Activated naive CD4-positive, alpha-beta T cell treated with anti-CD3 and anti-CD28 coated beads, Interleukin-2, amount 50 U/mL, for 24 hours (primary cell): ENCODE measurements around the gene SPSB2.
"Not testable (repeated sequence)": the region's sequence is repeated elsewhere in the genome, so short reads cannot be mapped to it uniquely, and the experiment has no call there.

Source experiments
- H3K27ac Mint-ChIP-seq: one replicate; pipeline ENCODE4 v1.8.0; 2021; ENCODE audit warnings: mild to moderate bottlenecking, mixed read lengths
- H3K27me3 Mint-ChIP-seq: one replicate; pipeline ENCODE4 v1.8.0; 2021; ENCODE audit warnings: mixed read lengths
- H3K36me3 Mint-ChIP-seq: one replicate; pipeline ENCODE4 v1.8.0; 2021; ENCODE audit warnings: mixed read lengths
- H3K4me1 Mint-ChIP-seq: one replicate; pipeline ENCODE4 v1.8.0; 2021; ENCODE audit warnings: mixed read lengths
- H3K4me3 Mint-ChIP-seq: one replicate; pipeline ENCODE4 v1.8.0; 2021; ENCODE audit warnings: mild to moderate bottlenecking, mixed read lengths
- H3K9me3 Mint-ChIP-seq: one replicate; pipeline ENCODE4 v1.8.0; 2021; ENCODE audit warnings: mixed read lengths

SPSB2 gene

GRCh38 chr12:6905414-6906040 lies 32.4 kb upstream of the SPSB2 start:
- Mint-ChIP-seq H3K9me3 (no peaks in the 10 kb centered on the region), H3K27ac (no peak overlapping the region), H3K27me3 (no peaks in the 10 kb centered on the region), H3K36me3 (no peaks in the 10 kb centered on the region), H3K4me3 (no peak overlapping the region), H3K4me1 (peaks cover 3% of the 10 kb centered on the region)

- Mint-ChIP-seq H3K27ac (no peak within 1 kb of the TSS), H3K4me3 (no peak within 1 kb of the TSS), H3K9me3 (no peaks in the 10 kb centered on the region), H3K27me3 (no peaks in the 10 kb centered on the region), H3K4me1 (peaks cover 5% of the 10 kb centered on the region), H3K36me3 (no peaks in the 10 kb centered on the region)
Measured at GRCh38 chr12:6904280-6905276, 31.5 kb upstream of the SPSB2 start, which contains the start of gene LRRC23. TSS of gene LRRC23 (plus strand) at chr12:6904822. CDS start at chr12:6905634, 812 bp downstream.

GRCh38 chr12:6903722-6904121 lies 30.6 kb upstream of the SPSB2 start:
- Mint-ChIP-seq H3K27ac (no peak overlapping the region), H3K4me3 (no peak overlapping the region)

GRCh38 chr12:6902448-6902847 lies 29.3 kb upstream of the SPSB2 start:
- H3K4me3 Mint-ChIP-seq: no peak overlapping the region
- H3K9me3 Mint-ChIP-seq: no peaks in the 10 kb centered on the region
- no peak overlapping the region for H3K27ac Mint-ChIP-seq
- H3K27me3 Mint-ChIP-seq: no peaks in the 10 kb centered on the region
- peaks cover 8% of the 10 kb centered on the region for H3K4me1 Mint-ChIP-seq
- H3K36me3 Mint-ChIP-seq: no peaks in the 10 kb centered on the region

More at GRCh38 chr12:6903722-6904121, 30.6 kb upstream of the SPSB2 start:
- no peaks in the 10 kb centered on the region for H3K9me3 Mint-ChIP-seq
- H3K27me3 Mint-ChIP-seq: no peaks in the 10 kb centered on the region
- H3K36me3 Mint-ChIP-seq: no peaks in the 10 kb centered on the region
- H3K4me1 Mint-ChIP-seq: peaks cover 8% of the 10 kb centered on the region

- Mint-ChIP-seq H3K27ac (no peak overlapping the region), H3K27me3 (no peaks in the 10 kb centered on the region)
Measured at GRCh38 chr12:6899837-6900519, 26.9 kb upstream of the SPSB2 start.

GRCh38 chr12:6899427-6899826 lies 26.3 kb upstream of the SPSB2 start:
- H3K27ac Mint-ChIP-seq: no peak overlapping the region

More at GRCh38 chr12:6899837-6900519, 26.9 kb upstream of the SPSB2 start:
- H3K36me3 Mint-ChIP-seq: no peaks in the 10 kb centered on the region
- no peak overlapping the region for H3K4me3 Mint-ChIP-seq
- no peaks in the 10 kb centered on the region for H3K9me3 Mint-ChIP-seq
- peaks cover 8% of the 10 kb centered on the region for H3K4me1 Mint-ChIP-seq

GRCh38 chr12:6896846-6897435 lies 23.8 kb upstream of the SPSB2 start:
- no peak overlapping the region for H3K27ac Mint-ChIP-seq
- no peak overlapping the region for H3K4me3 Mint-ChIP-seq
- H3K4me1 Mint-ChIP-seq: peaks cover 5% of the 10 kb centered on the region
- H3K27me3 Mint-ChIP-seq: no peaks in the 10 kb centered on the region
- no peaks in the 10 kb centered on the region for H3K9me3 Mint-ChIP-seq
- no peaks in the 10 kb centered on the region for H3K36me3 Mint-ChIP-seq

More at GRCh38 chr12:6899427-6899826, 26.3 kb upstream of the SPSB2 start:
- Mint-ChIP-seq H3K4me1 (peaks cover 8% of the 10 kb centered on the region), H3K9me3 (no peaks in the 10 kb centered on the region), H3K4me3 (no peak overlapping the region), H3K36me3 (no peaks in the 10 kb centered on the region), H3K27me3 (no peaks in the 10 kb centered on the region)

- peaks cover 12% of the 10 kb centered on the region for H3K4me1 Mint-ChIP-seq
- H3K4me3 Mint-ChIP-seq: no peak overlapping the region
- H3K27me3 Mint-ChIP-seq: no peaks in the 10 kb centered on the region
- no peak overlapping the region for H3K27ac Mint-ChIP-seq
- H3K36me3 Mint-ChIP-seq: no peaks in the 10 kb centered on the region
- no peaks in the 10 kb centered on the region for H3K9me3 Mint-ChIP-seq
Measured at GRCh38 chr12:6894321-6894720, 21.2 kb upstream of the SPSB2 start.

- Mint-ChIP-seq H3K4me3 (peak overlapping the region; percentile 52), H3K4me1 (peaks cover 12% of the 10 kb centered on the region)
- not testable (repeated sequence) for H3K36me3 Mint-ChIP-seq, H3K9me3 Mint-ChIP-seq, H3K27ac Mint-ChIP-seq, H3K27me3 Mint-ChIP-seq
Measured at GRCh38 chr12:6892683-6893082, 19.6 kb upstream of the SPSB2 start.

GRCh38 chr12:6891646-6892001 lies 18.5 kb upstream of the SPSB2 start:
- Mint-ChIP-seq H3K4me3 (peak overlapping the region; percentile 87), H3K27ac (peak overlapping the region; percentile 97), H3K4me1 (peaks cover 12% of the 10 kb centered on the region), H3K9me3 (no peaks in the 10 kb centered on the region), H3K36me3 (no peaks in the 10 kb centered on the region), H3K27me3 (no peaks in the 10 kb centered on the region)

GRCh38 chr12:6890789-6891645 lies 17.9 kb upstream of the SPSB2 start:
- H3K4me3 Mint-ChIP-seq: peak overlapping the region; percentile 87
- no peaks in the 10 kb centered on the region for H3K27me3 Mint-ChIP-seq
- H3K9me3 Mint-ChIP-seq: no peaks in the 10 kb centered on the region
- H3K36me3 Mint-ChIP-seq: no peaks in the 10 kb centered on the region
- peaks cover 12% of the 10 kb centered on the region for H3K4me1 Mint-ChIP-seq
- peak overlapping the region; percentile 97 for H3K27ac Mint-ChIP-seq

GRCh38 chr12:6889775-6890573 lies 16.9 kb upstream of the SPSB2 start:
- H3K9me3 Mint-ChIP-seq, H3K36me3 Mint-ChIP-seq, H3K27me3 Mint-ChIP-seq: not testable (repeated sequence)
- Mint-ChIP-seq H3K4me1 (peaks cover 12% of the 10 kb centered on the region), H3K4me3 (peak overlapping the region; percentile 87), H3K27ac (peak overlapping the region; percentile 97)

- Mint-ChIP-seq H3K4me1 (peaks cover 12% of the 10 kb centered on the region), H3K27ac (peak overlapping the region; percentile 35)
- not testable (repeated sequence) for H3K27me3 Mint-ChIP-seq, H3K9me3 Mint-ChIP-seq, H3K4me3 Mint-ChIP-seq, H3K36me3 Mint-ChIP-seq
Measured at GRCh38 chr12:6888794-6889193, 15.7 kb upstream of the SPSB2 start.

- no peak overlapping the region for H3K4me3 Mint-ChIP-seq
- no peaks in the 10 kb centered on the region for H3K9me3 Mint-ChIP-seq
- H3K27me3 Mint-ChIP-seq: no peaks in the 10 kb centered on the region
- no peak overlapping the region for H3K27ac Mint-ChIP-seq
- no peaks in the 10 kb centered on the region for H3K36me3 Mint-ChIP-seq
- peaks cover 12% of the 10 kb centered on the region for H3K4me1 Mint-ChIP-seq
Measured at GRCh38 chr12:6888360-6888759, 15.3 kb upstream of the SPSB2 start.
